Activated CD4-positive, alpha-beta T cell treated with anti-CD3 and anti-CD28 coated beads, Interleukin-2, amount 50 U/mL, for 24 hours (primary cell): ENCODE data around the gene PPT2.
A peak's percentile ranks its signal among the peaks of the same experiment; 100 is the strongest.
"Not testable (repeated sequence)": the region's sequence is repeated elsewhere in the genome, so short reads cannot be mapped to it uniquely, and the experiment has no call there.

Experiments used
- DNase-seq, 2 donors: peaks; one replicate each; pipeline ENCODE4 v3.0.0-alpha.2; 2020; ENCODE audit warnings: low read depth in 1 of 2, low spot score in 1 of 2

The PPT2 gene

DNA sequence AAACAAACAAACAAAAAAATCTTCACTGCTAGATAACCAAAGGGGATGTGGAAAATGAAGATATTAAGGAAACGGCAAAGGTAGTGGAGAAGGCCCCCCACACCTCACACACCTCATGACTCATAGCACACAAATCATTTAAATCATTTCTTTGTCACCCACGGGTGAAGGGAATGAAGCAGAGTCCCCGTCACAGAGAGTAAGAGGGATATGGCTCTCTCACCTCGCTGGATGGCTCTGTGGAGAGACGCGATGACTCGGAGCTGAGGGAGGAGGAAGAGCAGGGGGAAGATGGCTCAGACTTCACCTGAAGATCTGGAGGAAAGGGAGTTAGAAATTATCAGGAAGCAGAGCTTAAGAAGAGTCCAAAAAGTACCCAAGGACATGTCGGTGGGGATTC is 27.1 kb upstream of the PPT2 start:
- DNase-seq = no peak

DNA sequence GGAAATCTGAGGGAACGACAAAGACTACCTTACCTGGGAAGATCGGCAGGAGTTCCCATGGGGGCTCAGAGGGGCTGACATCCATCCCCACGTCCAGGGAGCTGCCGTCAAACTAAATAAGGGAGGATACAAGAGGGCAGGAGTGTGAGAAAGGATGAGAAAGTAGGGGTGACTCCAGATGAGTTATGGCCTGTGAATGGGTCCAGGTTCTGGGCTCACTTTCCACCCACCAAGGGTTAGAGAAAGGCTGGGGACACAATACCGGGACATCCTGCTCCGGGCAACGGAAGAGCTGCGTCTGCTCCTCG is 26.6 kb upstream of the PPT2 start:
- DNase-seq = no peak

- DNase-seq = peak; percentile 82 to 99
These were observed 26.0 kb upstream of the PPT2 start, which contains the start of gene ATF6B for GRCh38 chr6:32127717-32128592. ATF6B (minus strand) TSS chr6:32128246; CDS start chr6:32128207, 39 bp downstream.

DNA sequence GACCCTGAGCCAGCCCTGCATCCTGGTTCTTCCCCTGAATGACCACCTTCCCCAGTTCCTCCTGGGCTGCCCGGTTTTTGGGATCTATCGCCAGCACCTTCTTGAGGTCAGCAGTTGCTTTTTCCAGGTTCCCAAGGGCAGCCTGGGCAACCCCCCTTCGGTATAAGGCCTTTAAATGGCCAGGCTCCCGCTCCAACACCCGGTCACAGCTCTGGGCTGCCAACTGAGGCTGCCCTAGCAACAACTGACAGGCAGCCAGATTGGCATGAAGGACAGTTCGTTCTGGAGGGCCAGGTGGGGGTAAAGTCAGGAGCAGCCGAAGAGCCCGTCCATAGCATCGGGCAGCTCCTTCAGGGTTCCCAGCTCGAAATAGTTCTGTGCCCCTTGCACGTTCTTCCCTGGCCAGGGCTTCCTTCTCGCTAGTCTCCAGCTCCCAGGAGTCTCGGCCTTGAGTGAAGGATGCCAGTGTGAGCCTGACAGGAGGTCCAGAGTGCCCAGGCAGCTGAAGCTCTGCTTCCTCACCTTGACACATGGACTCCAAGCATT is 25.1 kb upstream of the PPT2 start:
- no peak for DNase-seq

GRCh38 chr6:32129297-32130088 is 24.4 kb upstream of the PPT2 start:
- DNase-seq = no peak

DNA sequence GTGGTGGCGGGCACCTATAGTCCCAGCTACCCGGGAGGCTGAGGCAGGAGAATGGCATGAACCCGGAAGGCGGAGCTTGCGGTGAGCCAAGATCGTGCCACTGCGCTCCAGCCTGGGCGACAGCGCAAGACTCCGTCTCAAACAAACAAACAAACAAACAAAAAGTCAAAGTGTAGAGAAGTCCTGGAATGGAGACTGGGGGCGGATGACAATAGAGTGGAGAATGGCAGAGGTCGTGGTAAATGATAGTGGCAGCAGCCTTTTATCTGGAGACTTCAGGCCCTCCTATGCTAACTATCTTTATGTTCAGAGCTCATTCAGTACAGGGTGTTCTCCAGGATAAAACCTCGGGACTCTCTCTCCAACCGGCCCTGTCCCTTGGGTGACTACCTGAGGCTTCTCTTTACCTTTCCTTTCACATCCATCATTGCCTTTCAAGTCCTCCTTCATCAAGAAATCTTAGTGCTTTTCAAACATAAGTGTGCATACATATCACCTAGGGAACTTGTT is 22.4 kb upstream of the PPT2 start:
- DNase-seq = no peak

GRCh38 chr6:32132110-32132509 is 21.8 kb upstream of the PPT2 start:
- DNase-seq = no peak

DNA sequence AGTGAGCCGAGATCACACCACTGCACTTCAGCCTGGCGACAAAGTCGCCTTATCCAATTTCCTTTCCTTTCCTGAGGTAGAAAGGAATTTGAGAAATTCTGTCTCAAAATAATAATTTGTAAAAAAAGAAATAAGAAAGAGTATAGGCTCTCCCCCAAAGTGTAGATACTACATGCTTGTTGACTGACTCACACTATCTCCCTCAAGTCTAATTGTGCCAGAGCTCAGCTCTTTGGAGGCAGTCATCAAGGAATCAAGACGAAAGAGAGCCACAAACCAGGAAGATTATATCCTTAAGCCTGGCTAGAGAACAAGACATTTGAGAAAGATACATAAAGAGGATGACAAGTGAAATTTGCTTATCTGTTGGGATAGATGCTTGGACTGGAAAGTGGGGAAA is 20.2 kb upstream of the PPT2 start:
- DNase-seq = no peak

DNA sequence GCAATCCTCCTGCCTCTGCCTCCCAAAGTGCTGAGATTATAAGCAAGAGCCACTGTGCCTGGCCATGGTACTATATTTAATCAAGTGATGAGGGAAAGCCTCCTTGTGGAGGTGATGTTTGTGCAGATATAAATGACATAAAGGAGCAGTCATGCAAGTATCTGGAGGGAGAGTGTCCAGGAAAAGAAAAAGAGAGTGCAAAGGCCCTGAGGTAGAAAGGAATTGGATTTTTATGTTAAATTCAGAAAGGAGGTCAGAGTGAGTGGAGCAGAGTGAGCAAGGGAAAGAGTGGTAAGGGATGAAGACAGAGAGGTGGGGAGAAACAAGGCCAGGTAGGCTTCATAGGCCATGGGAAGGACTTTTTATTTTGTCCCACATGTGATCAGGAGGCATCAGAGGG is 16.5 kb upstream of the PPT2 start:
- DNase-seq = no peak

DNA sequence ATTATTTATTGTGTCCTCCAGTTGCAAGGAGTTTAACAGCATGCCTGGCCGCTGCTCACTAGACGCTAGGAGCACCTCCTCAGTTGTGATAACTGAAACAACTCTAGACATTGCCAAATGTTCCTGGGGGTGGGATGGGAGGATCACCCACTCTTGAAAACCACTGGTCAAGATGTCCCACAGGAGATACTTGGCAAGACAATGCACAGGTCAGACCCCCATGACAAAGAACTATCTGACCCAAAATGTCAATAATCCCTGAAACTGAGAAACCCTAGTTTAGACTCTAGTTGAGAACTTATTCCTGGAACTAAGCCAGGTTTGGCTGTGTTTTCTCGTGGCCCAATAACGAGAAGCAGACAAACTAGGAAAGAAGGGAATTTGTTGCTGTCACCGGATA is 14.4 kb upstream of the PPT2 start:
- DNase-seq = no peak

- DNase-seq = no peak
These were observed 13.4 kb upstream of the PPT2 start for GRCh38 chr6:32140420-32141046.

- DNase-seq = not testable (repeated sequence)
These were observed 9.7 kb upstream of the PPT2 start for GRCh38 chr6:32144238-32144637.

DNA sequence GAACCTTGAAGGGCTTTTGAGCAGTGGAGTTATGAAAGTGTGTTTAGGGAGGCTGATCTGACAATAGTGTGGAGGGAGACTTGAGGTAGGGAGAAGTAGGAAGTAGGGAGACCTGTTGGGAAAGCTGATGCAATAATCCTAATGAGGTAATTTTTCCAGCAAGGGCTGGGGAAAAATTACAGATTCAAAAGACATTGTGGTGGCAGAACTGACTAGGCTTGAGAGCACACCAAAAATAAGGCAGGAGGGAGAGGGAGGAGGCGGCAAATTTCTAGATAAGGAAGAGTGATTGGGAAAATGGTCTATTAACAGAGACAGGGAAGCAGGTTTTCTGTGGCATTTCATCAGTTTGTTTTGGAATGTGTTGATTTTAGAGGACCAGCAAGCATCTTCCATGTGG is 7.7 kb upstream of the PPT2 start:
- no peak for DNase-seq

DNA sequence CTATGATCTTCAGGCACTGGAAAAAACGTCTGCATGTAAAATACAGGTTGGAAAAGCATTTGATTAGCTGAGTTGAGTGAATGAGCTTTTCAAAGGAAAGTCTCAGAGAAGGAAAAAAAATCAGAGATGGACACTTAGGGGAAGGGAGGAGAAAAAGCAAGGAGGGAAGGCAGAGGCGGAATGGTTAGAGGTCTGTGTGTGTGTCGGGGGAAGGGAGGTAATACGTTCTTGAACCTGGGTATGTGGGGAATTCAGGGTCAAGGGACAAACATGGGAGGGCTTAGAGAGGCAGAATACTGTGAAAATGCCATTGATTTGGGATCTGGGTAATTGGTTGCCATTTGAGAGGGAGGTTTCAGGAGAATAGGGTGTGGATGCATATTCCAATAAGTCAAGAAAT is 7.3 kb upstream of the PPT2 start:
- DNase-seq = no peak

DNA sequence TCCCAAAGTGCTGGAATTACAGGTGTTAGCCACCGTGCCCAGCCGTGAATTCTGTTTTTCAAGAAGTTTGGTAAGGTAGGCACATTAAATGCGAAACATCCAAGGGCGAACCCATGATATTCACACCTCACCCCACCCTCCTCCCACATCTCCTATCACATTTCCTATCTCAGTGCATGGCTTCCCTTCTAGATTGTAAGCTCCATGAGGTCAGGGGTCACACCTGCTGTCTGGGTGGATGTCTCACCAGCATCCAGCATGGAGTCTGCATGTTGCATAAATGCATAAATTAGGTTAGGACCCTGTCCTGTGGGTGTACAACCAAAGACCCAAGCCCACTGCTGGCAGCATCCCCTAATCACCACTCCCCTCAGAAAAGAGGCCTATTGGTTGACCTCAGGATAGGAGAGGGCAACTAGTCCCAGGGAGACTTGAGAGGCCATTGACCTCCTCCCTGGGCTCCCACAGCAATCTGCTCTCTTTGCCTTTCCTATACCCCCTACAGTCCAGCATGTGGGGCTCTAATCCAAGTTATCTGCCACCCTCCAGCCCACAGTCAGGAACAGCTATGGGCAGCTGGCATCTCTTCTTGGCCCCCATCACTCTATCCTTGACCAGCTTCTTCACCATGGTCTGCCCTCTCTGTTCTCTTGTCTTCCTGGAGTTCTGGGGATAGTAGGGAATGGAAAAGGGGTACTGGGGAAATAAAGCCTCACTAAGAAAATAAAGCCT is 6.4 kb upstream of the PPT2 start:
- no peak for DNase-seq

GRCh38 chr6:32148289-32149091 is 5.5 kb upstream of the PPT2 start:
- peak; percentile 42 to 58 for DNase-seq

DNA sequence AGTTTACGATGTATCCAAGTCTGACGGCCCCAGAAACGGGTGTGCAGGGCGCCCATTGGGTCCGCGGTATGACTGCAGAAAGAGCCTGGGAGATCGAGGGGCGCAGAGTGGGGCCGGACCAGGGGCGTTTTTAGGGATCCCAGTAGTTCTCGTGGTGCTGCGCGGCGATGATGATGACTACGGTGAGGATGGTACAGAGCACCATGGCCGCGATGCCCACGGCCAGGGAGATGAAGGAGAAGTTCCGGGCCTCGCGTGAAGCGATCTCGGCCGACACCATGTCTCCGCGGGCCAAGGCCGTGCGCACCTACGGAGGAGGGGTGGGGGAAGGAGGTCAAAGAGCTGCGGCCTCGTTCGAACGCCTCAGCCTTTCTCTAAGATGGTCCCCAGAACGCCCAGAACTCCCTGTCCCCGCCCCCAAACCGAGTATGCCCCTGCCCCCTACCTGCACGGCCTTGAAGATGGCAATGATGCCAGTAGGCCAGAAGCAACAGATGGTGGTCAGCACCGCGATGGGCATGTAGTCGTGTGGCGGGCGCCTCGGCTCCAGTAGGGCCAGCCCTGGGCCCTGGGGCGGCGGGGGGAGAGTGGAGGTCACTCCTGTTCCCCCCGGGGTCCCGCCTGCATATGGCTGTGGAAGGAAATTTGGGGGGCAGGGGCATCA is 4.7 kb upstream of the PPT2 start:
- no peak for DNase-seq

GRCh38 chr6:32149932-32150870 is 3.7 kb upstream of the PPT2 start:
- DNase-seq = no peak
